Suprapubic skin (tissue), 4 donors: ENCODE results near the gene KLHL29. TPM values are rescaled to one million over a fixed set of nuclear protein-coding genes. Genes with fewer than 3 reads are reported as not detected.

Experiments used
- DNase-seq, 2 donors: peaks; one replicate each; pipeline ENCODE4 v3.0.0-alpha.2; 2019; ENCODE audit warnings: low spot score in 2 of 2
- H3K27ac ChIP-seq: fragments of 200-600 bp; sonication (generic); one replicate; pipeline ENCODE4 v1.5.1; 2019
- H3K27me3 ChIP-seq: fragments of 200-600 bp; sonication (generic); one replicate; pipeline ENCODE4 v1.5.1; 2019
- H3K36me3 ChIP-seq: fragments of 200-600 bp; sonication (generic); one replicate; pipeline ENCODE4 v1.5.1; 2019
- H3K4me1 ChIP-seq: fragments of 200-600 bp; sonication (generic); one replicate; pipeline ENCODE4 v1.5.1; 2019
- H3K4me3 ChIP-seq: fragments of 200-600 bp; sonication (generic); one replicate; pipeline ENCODE4 v1.5.1; 2019; ENCODE audit warnings: mild to moderate bottlenecking
- H3K9me3 ChIP-seq: fragments of 200-600 bp; sonication (generic); one replicate; pipeline ENCODE4 v1.5.1; 2019
- CTCF ChIP-seq, 2 donors: fragments of 200-600 bp in 1 of 2; fragments of 450-650 bp in 1 of 2; sonication (generic) in 1 of 2; IDR thresholded peaks; one replicate each; pipeline ENCODE4 v1.5.1; 2016 to 2019; ENCODE audit warnings: antibody characterized with exemption in 2 of 2, mild to moderate bottlenecking in 1 of 2, moderate library complexity in 1 of 2
- EP300 ChIP-seq: sonication (generic); formaldehyde crosslinking; IDR thresholded peaks from one replicate; pipeline ENCODE4 v1.6.1; 2017; ENCODE audit warnings: antibody characterized with exemption
- POLR2A ChIP-seq, 2 donors: fragments of 450-650 bp; IDR thresholded peaks; one replicate each; pipeline ENCODE4 v1.6.1; 2017; ENCODE audit warnings: antibody characterized with exemption in 2 of 2, mild to moderate bottlenecking in 2 of 2, moderate library complexity in 2 of 2
- POLR2AphosphoS5 ChIP-seq, 3 donors: sonication (generic); formaldehyde crosslinking; IDR thresholded peaks; one replicate each; pipeline ENCODE4 v1.6.1; 2017; ENCODE audit warnings: antibody characterized with exemption in 3 of 3
- WGBS: methylation state at CpG from one replicate; pipeline ENCODE4 v1.1.5; 2018; 5-methylcytosine and 5-hydroxymethylcytosine counted together
- total RNA-seq, 4 donors: library from RNA; depleted of rRNA; stranded (reverse); fragments of >200 nt; gene quantifications; one replicate each; pipeline ENCODE4 v1.1.0, GENCODE V29; 2016

Gene KLHL29
- total RNA-seq, 4 donors from 2014 or later: 17.1 to 30.8 (median 20.7) TPM

- Histone ChIP-seq H3K36me3 (no peaks in the 10 kb centered on the region), H3K27me3 (no peaks in the 10 kb centered on the region), H3K4me3 (no peak overlapping the region), H3K9me3 (no peaks in the 10 kb centered on the region), H3K27ac (no peak overlapping the region), H3K4me1 (peaks cover 4% of the 10 kb centered on the region)
- TF ChIP-seq POLR2A (IDR thresholded peaks at IDR 0.05) (no peak), CTCF (IDR thresholded peaks at IDR 0.05) (no peak), EP300 (no peak), POLR2AphosphoS5 (IDR thresholded peaks at IDR 0.05) (no peak)
- WGBS: 80% methylated on average over 8 of the region's 9 CpGs
- no peak for DNase-seq
These were observed 204.3 kb downstream of the KLHL29 start for GRCh38 chr2:23589220-23589647.

- DNase-seq: no peak
- Histone ChIP-seq H3K36me3 (no peaks in the 10 kb centered on the region), H3K27ac (no peak overlapping the region), H3K9me3 (no peaks in the 10 kb centered on the region), H3K4me1 (peaks cover 4% of the 10 kb centered on the region), H3K4me3 (no peak overlapping the region), H3K27me3 (no peaks in the 10 kb centered on the region)
- 56% methylated on average over 2 of the region's 2 CpGs for WGBS
- TF ChIP-seq EP300 (no peak), POLR2AphosphoS5 (IDR thresholded peaks at IDR 0.05) (no peak), CTCF (IDR thresholded peaks at IDR 0.05) (no peak), POLR2A (IDR thresholded peaks at IDR 0.05) (no peak)
These were observed 204.8 kb downstream of the KLHL29 start for GRCh38 chr2:23589739-23590138.

GRCh38 chr2:23590241-23590869 lies 205.4 kb downstream of the KLHL29 start:
- WGBS: 89% methylated on average over 14 of the region's 14 CpGs
- H3K27ac ChIP-seq: no peak overlapping the region
- peaks cover 7% of the 10 kb centered on the region for H3K4me1 ChIP-seq

GRCh38 chr2:23591111-23591510 lies 206.1 kb downstream of the KLHL29 start:
- 80% methylated on average over 7 of the region's 7 CpGs for WGBS
- Histone ChIP-seq H3K27me3 (no peaks in the 10 kb centered on the region), H3K36me3 (no peaks in the 10 kb centered on the region), H3K4me1 (peaks cover 13% of the 10 kb centered on the region), H3K9me3 (no peaks in the 10 kb centered on the region), H3K27ac (no peak overlapping the region), H3K4me3 (no peak overlapping the region)
- TF ChIP-seq EP300 (no peak), POLR2AphosphoS5 (IDR thresholded peaks at IDR 0.05) (no peak), POLR2A (IDR thresholded peaks at IDR 0.05) (no peak), CTCF (IDR thresholded peaks at IDR 0.05) (no peak)
- no peak for DNase-seq

More at GRCh38 chr2:23590241-23590869, 205.4 kb downstream of the KLHL29 start:
- Histone ChIP-seq H3K36me3 (no peaks in the 10 kb centered on the region), H3K27me3 (no peaks in the 10 kb centered on the region), H3K4me3 (no peak overlapping the region), H3K9me3 (no peaks in the 10 kb centered on the region)
- no peak for DNase-seq
- TF ChIP-seq CTCF (IDR thresholded peaks at IDR 0.05) (no peak), POLR2AphosphoS5 (IDR thresholded peaks at IDR 0.05) (no peak), EP300 (no peak), POLR2A (IDR thresholded peaks at IDR 0.05) (no peak)

- Histone ChIP-seq H3K9me3 (no peaks in the 10 kb centered on the region), H3K4me1 (peaks cover 14% of the 10 kb centered on the region), H3K27ac (no peak overlapping the region), H3K4me3 (no peak overlapping the region), H3K27me3 (no peaks in the 10 kb centered on the region), H3K36me3 (no peaks in the 10 kb centered on the region)
- 95% methylated on average over 3 of the region's 9 CpGs for WGBS
- TF ChIP-seq POLR2AphosphoS5 (IDR thresholded peaks at IDR 0.05): no peak
- no peak for TF ChIP-seq CTCF (IDR thresholded peaks at IDR 0.05)
- TF ChIP-seq EP300: no peak
- no peak for TF ChIP-seq POLR2A (IDR thresholded peaks at IDR 0.05)
- DNase-seq: no peak
These were observed 207.2 kb downstream of the KLHL29 start for GRCh38 chr2:23592061-23592685.
